GM19351 (cell line): Measurements from ENCODE around the gene CAMK2A.

Experiments used
- ATAC-seq: cut with Tn5 transposase; IDR thresholded peaks from one replicate; pipeline ENCODE4 v1.9.1; 2021; ENCODE audit warnings: mild to moderate bottlenecking, moderate library complexity; ENCODE audit not compliant: unreplicated experiment

Gene CAMK2A

GRCh38 chr5:150283904-150284303 is 5.7 kb downstream of the CAMK2A start:
- no peak for ATAC-seq

GRCh38 chr5:150281987-150282386 is 7.6 kb downstream of the CAMK2A start:
- ATAC-seq, result no peak

DNA sequence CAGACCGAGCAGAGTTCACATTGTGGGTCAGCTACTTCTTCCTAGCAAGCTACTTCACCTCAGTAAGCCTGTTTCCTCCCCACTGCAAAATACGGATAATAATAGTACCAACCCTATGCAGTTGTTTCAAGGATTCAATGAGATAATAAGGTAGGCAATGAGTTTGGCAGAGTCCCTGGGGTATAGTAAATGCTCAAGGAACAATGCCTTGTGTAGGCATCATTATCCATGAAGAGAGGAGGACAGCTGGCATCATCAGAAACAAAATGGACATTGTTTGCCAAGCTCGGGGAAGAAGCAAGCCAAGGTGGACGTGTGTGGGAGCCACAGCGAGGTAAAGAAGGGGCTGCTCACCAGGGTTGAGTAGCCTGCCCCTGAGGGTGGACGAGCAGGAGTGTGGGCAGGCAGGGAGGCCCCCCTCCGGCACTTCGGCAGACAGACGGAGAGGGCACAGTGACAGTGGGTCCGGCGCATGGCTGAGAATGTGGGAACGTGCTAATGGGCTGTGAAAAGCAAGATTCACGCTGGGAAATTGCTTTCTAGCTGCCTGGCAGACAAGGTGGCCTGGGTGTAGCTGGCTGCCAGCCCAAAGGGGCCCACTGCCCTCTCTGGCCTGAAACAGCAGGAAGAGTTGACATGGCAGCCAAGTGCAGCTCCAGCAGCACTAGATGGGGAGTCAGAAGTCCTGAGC is 10.1 kb downstream of the CAMK2A start:
- ATAC-seq, result no peak

- ATAC-seq, result no peak
Observed at GRCh38 chr5:150278916-150279315, 10.7 kb downstream of the CAMK2A start.

DNA sequence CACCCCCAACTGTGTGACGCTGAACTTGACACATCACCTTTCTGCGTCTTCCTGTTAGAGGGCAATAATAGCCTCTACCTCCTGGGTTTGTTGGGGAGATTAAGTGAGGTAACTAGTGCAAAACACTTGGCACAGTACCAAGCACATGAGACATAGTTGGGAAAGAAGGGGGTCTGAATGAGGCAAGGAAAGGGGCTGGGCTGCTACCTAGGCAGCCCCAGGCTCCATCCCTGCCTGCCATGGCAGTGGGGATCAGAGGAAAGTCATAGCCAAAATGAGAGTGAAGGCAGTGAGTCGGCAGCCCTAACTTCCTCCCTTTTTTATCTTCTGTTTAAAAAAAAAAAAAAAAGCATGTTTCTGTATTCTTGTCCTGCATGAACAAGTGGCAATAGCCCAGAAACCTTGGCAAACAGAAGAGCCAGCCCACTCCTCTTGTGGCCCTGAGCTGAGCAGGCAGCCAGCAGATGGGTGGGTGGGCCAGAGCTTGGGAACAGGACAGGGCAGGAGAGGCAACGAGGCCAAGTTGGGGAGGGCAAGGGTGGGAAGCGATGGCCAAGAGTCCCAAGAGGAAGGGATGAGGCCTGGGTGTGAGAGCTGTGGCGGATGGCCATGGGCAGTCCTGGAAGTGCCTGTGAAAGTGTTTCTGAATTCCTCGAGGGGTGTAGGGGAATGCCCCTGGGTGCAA is 11.4 kb downstream of the CAMK2A start:
- ATAC-seq, result no peak

- no peak for ATAC-seq
Observed at GRCh38 chr5:150277043-150277442, 12.5 kb downstream of the CAMK2A start.

GRCh38 chr5:150274811-150275210 is 14.8 kb downstream of the CAMK2A start:
- ATAC-seq, result no peak

DNA sequence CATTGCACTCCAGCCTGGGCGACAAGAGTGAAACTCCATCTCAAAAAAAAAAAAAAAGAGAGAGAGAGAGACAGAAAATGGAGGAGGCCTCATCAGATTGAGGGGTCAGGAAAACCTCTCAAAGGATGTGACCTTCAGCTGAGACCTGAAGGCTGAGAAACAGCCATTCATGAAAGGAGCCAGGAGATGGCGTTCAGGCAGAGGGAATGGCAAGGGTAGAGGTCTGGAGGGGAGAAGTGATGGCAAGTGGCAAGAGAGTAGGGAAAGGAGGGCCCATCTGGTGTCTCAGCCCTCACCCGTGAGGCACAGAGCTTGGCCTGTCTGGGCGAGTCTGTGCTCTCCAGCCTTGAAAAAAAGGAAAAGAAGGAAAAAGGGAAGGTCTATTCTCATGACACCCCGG is 17.0 kb downstream of the CAMK2A start:
- no peak for ATAC-seq

GRCh38 chr5:150271923-150272322 is 17.6 kb downstream of the CAMK2A start:
- ATAC-seq, result no peak

DNA sequence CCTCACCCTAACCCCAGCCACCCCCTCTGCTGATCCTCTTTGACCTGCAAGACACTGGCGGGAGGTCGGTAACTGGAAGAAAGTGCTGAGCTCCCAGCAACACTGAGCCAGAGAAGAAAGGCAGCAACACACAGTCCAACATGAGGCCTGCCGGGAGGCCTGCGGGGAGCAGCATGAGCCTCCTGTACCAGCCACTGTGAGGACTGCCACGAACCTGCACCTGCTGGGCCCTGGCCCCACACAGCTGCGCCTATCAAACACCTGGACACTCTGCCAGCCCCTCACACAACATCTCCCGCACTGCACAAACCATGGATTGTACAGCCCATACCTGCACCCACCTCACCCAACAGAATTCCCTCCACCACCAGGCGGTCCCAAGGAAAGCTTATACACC is 18.3 kb downstream of the CAMK2A start:
- ATAC-seq, result no peak

- ATAC-seq, result no peak
Observed at GRCh38 chr5:150270541-150271295, 18.9 kb downstream of the CAMK2A start.

DNA sequence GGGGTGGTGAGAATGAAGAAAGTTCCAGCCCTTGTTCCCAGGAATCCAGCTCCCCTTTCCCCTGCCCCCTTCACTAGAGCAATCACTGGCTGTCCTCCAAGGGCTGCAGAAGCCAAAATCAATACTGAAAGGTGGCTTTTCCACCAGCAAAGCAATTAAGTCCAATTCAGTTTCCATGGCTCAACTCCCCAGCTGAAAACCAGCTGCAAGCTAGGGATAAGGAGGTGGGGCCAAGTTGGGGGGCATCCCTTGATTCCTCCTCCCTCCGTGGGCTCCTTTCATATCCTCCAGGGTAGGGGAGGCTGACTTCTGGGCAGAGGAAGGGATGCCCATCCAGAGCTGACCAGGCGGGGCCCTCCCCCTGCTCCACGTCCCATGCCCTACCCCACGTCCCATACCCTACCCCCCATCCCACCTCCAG is 22.7 kb downstream of the CAMK2A start:
- ATAC-seq, result no peak

DNA sequence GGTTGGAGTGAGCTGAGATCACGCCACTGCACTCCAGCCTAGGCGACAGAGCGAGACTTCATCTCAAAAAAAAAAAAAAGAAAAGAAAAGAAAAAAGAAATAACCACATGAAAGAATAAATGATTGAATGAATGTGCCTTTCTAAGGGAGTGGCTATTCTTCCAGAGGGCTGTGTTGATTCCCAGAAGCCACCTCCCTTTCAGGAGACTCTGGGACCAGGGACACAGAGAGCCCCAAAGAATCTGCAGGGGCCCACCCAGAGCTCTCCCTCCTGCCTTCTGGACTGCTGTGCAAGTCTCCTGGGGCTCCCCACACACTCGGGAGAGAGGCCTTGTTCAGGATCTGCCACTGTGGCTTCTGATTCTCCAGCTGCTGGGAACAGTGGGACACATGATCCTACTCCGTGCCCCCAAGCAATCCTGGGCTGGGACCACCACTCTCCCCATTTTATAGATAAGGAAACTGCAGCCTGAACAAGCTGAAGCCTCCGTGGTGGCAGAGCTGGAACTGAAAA is 23.6 kb downstream of the CAMK2A start:
- no peak for ATAC-seq

GRCh38 chr5:150264667-150265603 is 24.6 kb downstream of the CAMK2A start:
- ATAC-seq, result no peak

GRCh38 chr5:150263801-150264621 is 25.6 kb downstream of the CAMK2A start:
- ATAC-seq, result no peak

- no peak for ATAC-seq
Observed at GRCh38 chr5:150263375-150263775, 26.2 kb downstream of the CAMK2A start.

- ATAC-seq, result no peak
Observed at GRCh38 chr5:150262502-150262901, 27.1 kb downstream of the CAMK2A start.

DNA sequence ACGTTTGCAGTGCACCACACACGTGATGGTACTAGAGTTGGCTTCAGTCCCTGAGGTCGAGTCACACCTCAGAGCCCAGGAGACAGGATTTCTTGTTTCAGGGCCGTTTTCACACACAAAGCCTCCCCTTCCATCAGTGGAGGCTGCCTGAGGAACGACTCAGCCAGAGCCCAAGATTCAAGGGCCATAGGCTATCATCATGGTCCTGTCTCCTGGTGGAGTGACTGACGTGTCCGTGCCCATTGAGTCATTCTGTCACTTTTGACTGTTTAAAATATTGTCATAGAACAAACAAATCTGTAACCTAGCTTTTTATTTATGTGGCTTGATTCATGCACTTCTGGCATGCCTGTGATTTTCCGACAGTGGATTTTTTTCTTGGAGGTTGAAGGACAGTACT is 28.3 kb downstream of the CAMK2A start:
- ATAC-seq, result no peak

DNA sequence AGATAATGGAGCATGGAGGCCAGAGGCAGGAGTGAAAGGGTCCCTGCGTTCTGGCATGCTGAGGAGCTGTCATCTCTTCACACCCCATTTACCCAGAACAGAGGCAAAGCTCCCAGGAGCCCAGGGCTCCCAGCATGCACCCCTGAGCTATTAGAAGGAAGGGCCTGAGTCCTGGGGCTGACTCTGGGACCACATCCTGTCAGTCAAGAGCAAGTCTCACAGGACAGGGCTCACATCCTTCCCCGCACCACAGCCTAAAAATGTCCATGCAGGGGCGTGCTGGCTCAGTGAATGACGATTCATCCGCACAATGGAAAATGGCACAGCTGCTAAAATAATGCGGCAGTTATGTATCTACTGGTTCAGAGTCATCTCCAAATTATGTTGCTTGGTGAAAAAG is 31.4 kb downstream of the CAMK2A start:
- no peak for ATAC-seq

DNA sequence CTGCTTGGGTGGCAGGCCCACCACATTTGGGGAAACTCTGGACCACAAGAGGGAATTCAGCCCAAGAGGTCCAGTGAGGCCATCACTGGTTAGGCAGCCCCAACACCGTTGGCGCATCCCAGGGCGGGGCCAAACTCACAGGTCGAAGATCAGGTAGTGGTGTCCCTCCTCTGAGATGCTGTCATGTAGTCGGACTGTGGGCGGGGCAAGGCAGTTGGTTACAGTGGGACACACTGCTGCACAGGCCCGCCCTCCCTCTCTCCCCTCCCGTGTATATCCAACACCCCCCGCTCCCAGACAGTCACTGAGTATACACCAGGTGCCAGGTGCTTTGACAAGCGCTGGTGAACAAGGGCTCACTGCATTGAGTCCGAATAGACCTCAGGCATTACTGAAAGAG is 32.1 kb downstream of the CAMK2A start:
- ATAC-seq, result no peak
